Measurements from ENCODE around the gene PRR18.

GRCh38 chr6:166317261-166318212 lies 9.3 kb upstream of the PRR18 start:
- TF ChIP-seq POLR2AphosphoS5 (IDR thresholded peaks at IDR 0.05): no peak
- TF ChIP-seq CTCF (IDR thresholded peaks at IDR 0.05): no peak
